GM18498 (cell line): ENCODE measurements around the gene CSTF3.
"Not testable (repeated sequence)": the region's sequence is repeated elsewhere in the genome, so short reads cannot be mapped to it uniquely, and the experiment has no call there.

Experiments used
- ATAC-seq: cut with Tn5 transposase; IDR thresholded peaks from one replicate; pipeline ENCODE4 v1.9.1; 2021; ENCODE audit warnings: mild to moderate bottlenecking, moderate library complexity; ENCODE audit not compliant: unreplicated experiment

Gene CSTF3

GRCh38 chr11:33162831-33163230, 1.6 kb upstream of the CSTF3 start:
- ATAC-seq, result no peak

- no peak for ATAC-seq
Observed at GRCh38 chr11:33160587-33160986, 693 bp downstream of the CSTF3 start.

- ATAC-seq, result no peak
Observed at GRCh38 chr11:33160136-33160535, 1.1 kb downstream of the CSTF3 start.

- not testable (repeated sequence) for ATAC-seq
Observed at GRCh38 chr11:33159378-33159867, 1.9 kb downstream of the CSTF3 start.

- ATAC-seq, result no peak
Observed at GRCh38 chr11:33158596-33159275, 2.5 kb downstream of the CSTF3 start.

GRCh38 chr11:33157103-33158027, 3.9 kb downstream of the CSTF3 start:
- no peak for ATAC-seq

GRCh38 chr11:33151399-33151798, 9.9 kb downstream of the CSTF3 start:
- no peak for ATAC-seq

GRCh38 chr11:33147559-33147958, 13.7 kb downstream of the CSTF3 start:
- ATAC-seq, result no peak

- ATAC-seq, result no peak
Observed at GRCh38 chr11:33135768-33136443, 25.4 kb downstream of the CSTF3 start.

GRCh38 chr11:33135216-33135615, 26.1 kb downstream of the CSTF3 start:
- ATAC-seq, result no peak

GRCh38 chr11:33134276-33134675, 27.0 kb downstream of the CSTF3 start:
- ATAC-seq, result no peak

- ATAC-seq, result no peak
Observed at GRCh38 chr11:33133761-33134160, 27.5 kb downstream of the CSTF3 start.

GRCh38 chr11:33132510-33132909, 28.8 kb downstream of the CSTF3 start:
- no peak for ATAC-seq

GRCh38 chr11:33128739-33129138, 32.5 kb downstream of the CSTF3 start:
- no peak for ATAC-seq

GRCh38 chr11:33125611-33126010, 35.7 kb downstream of the CSTF3 start:
- ATAC-seq, result no peak

- no peak for ATAC-seq
Observed at GRCh38 chr11:33125025-33125424, 36.3 kb downstream of the CSTF3 start.

GRCh38 chr11:33122696-33123095, 38.6 kb downstream of the CSTF3 start:
- not testable (repeated sequence) for ATAC-seq

GRCh38 chr11:33116535-33116934, 44.7 kb downstream of the CSTF3 start:
- no peak for ATAC-seq

- ATAC-seq, result no peak
Observed at GRCh38 chr11:33110083-33110482, 51.2 kb downstream of the CSTF3 start.

- no peak for ATAC-seq
Observed at GRCh38 chr11:33109294-33109895, 51.9 kb downstream of the CSTF3 start.

GRCh38 chr11:33103836-33104235, 57.4 kb downstream of the CSTF3 start:
- no peak for ATAC-seq
